Endothelial cell (in vitro differentiated cells): ENCODE data around the gene DDI2. TPM values are rescaled to one million over a fixed set of nuclear protein-coding genes. Genes with fewer than 3 reads are reported as not detected.
"Not testable (repeated sequence)": the region's sequence is repeated elsewhere in the genome, so short reads cannot be mapped to it uniquely, and the experiment has no call there.

ENCODE experiments used
- DNase-seq: peaks from one replicate; pipeline ENCODE4 v3.0.0; 2021; ENCODE audit warnings: low spot score
- H3K27ac Mint-ChIP-seq: one replicate; pipeline ENCODE4 v1.8.0; 2021; ENCODE audit warnings: mixed read lengths, inconsistent platforms; ENCODE audit not compliant: unreplicated experiment
- H3K27me3 Mint-ChIP-seq: one replicate; pipeline ENCODE4 v1.8.0; 2021; ENCODE audit warnings: mild to moderate bottlenecking, moderate library complexity, mixed read lengths, inconsistent platforms; ENCODE audit not compliant: unreplicated experiment
- H3K36me3 Mint-ChIP-seq: one replicate; pipeline ENCODE4 v1.8.0; 2021; ENCODE audit warnings: mild to moderate bottlenecking, low read depth, mixed read lengths, inconsistent platforms; ENCODE audit not compliant: unreplicated experiment
- H3K4me1 Mint-ChIP-seq: one replicate; pipeline ENCODE4 v1.8.0; 2021; ENCODE audit warnings: mild to moderate bottlenecking, mixed read lengths, inconsistent platforms; ENCODE audit not compliant: unreplicated experiment
- H3K4me3 Mint-ChIP-seq: one replicate; pipeline ENCODE4 v1.8.0; 2021; ENCODE audit warnings: mild to moderate bottlenecking, mixed read lengths, inconsistent platforms; ENCODE audit not compliant: unreplicated experiment
- H3K9me3 Mint-ChIP-seq: one replicate; pipeline ENCODE4 v1.8.0; 2021; ENCODE audit warnings: mixed read lengths, inconsistent platforms; ENCODE audit not compliant: unreplicated experiment
- CTCF ChIP-seq: fragments of 200-600 bp; sonication (generic); IDR thresholded peaks from one replicate; pipeline ENCODE4 v1.5.0; 2021; ENCODE audit warnings: antibody characterized with exemption; ENCODE audit not compliant: unreplicated experiment
- total RNA-seq: library from RNA; stranded (reverse); fragmentation: NEBNext Ultra II Directional; extraction: Animal tissue kit (Norgen Biotek cat#: 25700); gene quantifications from one replicate; pipeline ENCODE4 v1.2.1, GENCODE V29; 2021; ENCODE audit not compliant: unreplicated experiment

The DDI2 gene
- total RNA-seq, 1 donor from 2014 or later = 24.0 TPM

- Mint-ChIP-seq H3K27me3 (no peaks in the 10 kb centered on the region), H3K9me3 (no peaks in the 10 kb centered on the region), H3K27ac (no peak overlapping the region), H3K4me3 (no peak overlapping the region), H3K36me3 (peaks cover 31% of the 10 kb centered on the region), H3K4me1 (peaks cover 4% of the 10 kb centered on the region)
- DNase-seq = no peak
- TF ChIP-seq CTCF = no peak
These were observed 23.4 kb downstream of the DDI2 start for GRCh38 chr1:15640667-15641066.

GRCh38 chr1:15649937-15650336 lies 32.7 kb downstream of the DDI2 start:
- Mint-ChIP-seq H3K36me3 (peaks cover 32% of the 10 kb centered on the region), H3K27me3 (no peaks in the 10 kb centered on the region), H3K9me3 (no peaks in the 10 kb centered on the region), H3K4me1 (no peaks in the 10 kb centered on the region), H3K27ac (no peak overlapping the region), H3K4me3 (no peak overlapping the region)
- DNase-seq = no peak
- TF ChIP-seq CTCF = no peak

- Mint-ChIP-seq H3K27me3 (no peaks in the 10 kb centered on the region), H3K27ac (no peak overlapping the region), H3K4me1 (no peaks in the 10 kb centered on the region), H3K36me3 (peaks cover 27% of the 10 kb centered on the region), H3K9me3 (no peaks in the 10 kb centered on the region), H3K4me3 (no peak overlapping the region)
- no peak for TF ChIP-seq CTCF
- no peak for DNase-seq
These were observed 33.2 kb downstream of the DDI2 start for GRCh38 chr1:15650433-15650832.

- H3K9me3 Mint-ChIP-seq, H3K27ac Mint-ChIP-seq, DNase-seq, H3K4me3 Mint-ChIP-seq, H3K27me3 Mint-ChIP-seq: not testable (repeated sequence)
- peaks cover 26% of the 10 kb centered on the region for H3K36me3 Mint-ChIP-seq
- H3K4me1 Mint-ChIP-seq = peaks cover 13% of the 10 kb centered on the region
These were observed 34.9 kb downstream of the DDI2 start for GRCh38 chr1:15652130-15652529.

GRCh38 chr1:15654091-15654690 lies 36.9 kb downstream of the DDI2 start:
- Mint-ChIP-seq H3K4me1 (peaks cover 18% of the 10 kb centered on the region), H3K27me3 (no peaks in the 10 kb centered on the region), H3K4me3 (no peak overlapping the region), H3K36me3 (peaks cover 27% of the 10 kb centered on the region), H3K9me3 (no peaks in the 10 kb centered on the region), H3K27ac (no peak overlapping the region)
- no peak for DNase-seq
- TF ChIP-seq CTCF = no peak
